Measurements from ENCODE around the gene F2RL3. TPM values are rescaled to one million over a fixed set of nuclear protein-coding genes. Genes with fewer than 3 reads are reported as not detected.

The F2RL3 gene
- polyA plus RNA-seq, 1 donor (not counting 4 experiments of a cell fraction or from before 2014, with no cell fraction given), result not detected

DNA sequence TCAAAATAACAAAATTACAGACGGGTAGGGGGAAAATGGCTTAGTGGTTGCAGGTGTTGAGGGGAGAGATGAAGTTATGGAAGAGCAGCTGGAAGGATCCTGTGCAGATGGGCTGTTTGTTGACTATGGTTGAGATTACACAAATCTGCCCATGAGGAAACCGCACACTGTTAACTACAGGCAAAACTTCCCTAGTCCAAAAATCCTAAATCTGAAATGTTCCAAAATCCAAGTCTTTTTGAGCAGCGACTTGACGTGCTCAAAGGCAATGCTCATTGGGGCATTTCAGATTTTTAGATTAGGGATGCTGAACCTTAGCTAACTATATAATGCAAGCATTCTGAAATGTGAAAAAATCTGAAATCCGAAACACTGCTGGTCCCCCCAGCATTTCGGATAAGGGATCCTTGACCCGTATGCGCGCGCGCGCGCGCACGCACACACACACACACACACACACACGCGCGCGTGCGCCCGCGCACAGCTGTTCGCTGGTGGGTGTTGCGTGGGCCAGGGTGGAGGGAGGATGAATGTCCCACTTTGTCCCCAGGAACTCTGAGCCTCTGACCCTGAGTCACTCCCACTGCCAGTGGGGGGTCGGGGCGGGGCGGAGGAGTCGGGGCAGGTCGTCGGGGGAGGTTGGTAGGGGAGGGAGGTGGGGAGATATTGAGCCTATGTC, 6.8 kb downstream of the F2RL3 start:
- Histone ChIP-seq H3K27me3 (ENCODE audit: control insufficient read depth, extremely low read depth, insufficient read depth, low read length) (no peaks in the 10 kb centered on the region), H4K20me1 (ENCODE audit: control insufficient read depth, extremely low read depth, insufficient read depth, low read length) (no peaks in the 10 kb centered on the region), H3K4me1 (ENCODE audit: control insufficient read depth, extremely low read depth, insufficient read depth, low read length) (no peaks in the 10 kb centered on the region), H3K9me3 (ENCODE audit: control insufficient read depth, low read depth, low read length) (no peaks in the 10 kb centered on the region), H3K27ac (ENCODE audit: control insufficient read depth, insufficient read depth, low read length) (no peak overlapping the region), H3K79me2 (ENCODE audit: control insufficient read depth, insufficient read depth, low read length) (no peaks in the 10 kb centered on the region), H2AFZ (ENCODE audit: control insufficient read depth, low read length) (peak overlapping the region; percentile 53), H3K4me2 (ENCODE audit: control insufficient read depth, extremely low read depth, insufficient read depth, low read depth, low read length) (no peak overlapping the region), H3K9ac (ENCODE audit: control insufficient read depth, extremely low read depth, insufficient read depth, low read length) (no peak overlapping the region), H3K4me3 (ENCODE audit: control insufficient read depth in 2 of 3, extremely low read depth in 1 of 3, insufficient read depth in 2 of 3, low read depth in 1 of 3, low read length in 3 of 3) (peak overlapping the region in 2 of 3 experiments; percentile 63 to 67), H3K9me1 (ENCODE audit: control insufficient read depth, extremely low read depth, insufficient read depth, low read length) (no peaks in the 10 kb centered on the region), H3K36me3 (ENCODE audit: control insufficient read depth in 2 of 2, extremely low read depth in 1 of 2, insufficient read depth in 2 of 2, low read length in 2 of 2) (no peaks in the 10 kb centered on the region)
- FAIRE-seq (no peak), DNase-seq (ENCODE audit: low read depth, low spot score) (no peak)
- dilution Hi-C loops (cut with MboI; ENCODE audit: extremely low pct_ligation_motif_present, low sequenced_read_pairs), result no loop called here
- TF ChIP-seq CTCF (optimal IDR thresholded peaks at IDR 0.05 in 1 of 3, IDR thresholded peaks at IDR 0.05 in 1 of 3, conservative IDR thresholded peaks at IDR 0.05 in 1 of 3; ENCODE audit: extremely low read depth in 1 of 3, insufficient read depth in 2 of 3, low read length in 3 of 3) (no peak), EZH2 (IDR thresholded peaks at IDR 0.05; ENCODE audit: low read length) (no peak)

DNA sequence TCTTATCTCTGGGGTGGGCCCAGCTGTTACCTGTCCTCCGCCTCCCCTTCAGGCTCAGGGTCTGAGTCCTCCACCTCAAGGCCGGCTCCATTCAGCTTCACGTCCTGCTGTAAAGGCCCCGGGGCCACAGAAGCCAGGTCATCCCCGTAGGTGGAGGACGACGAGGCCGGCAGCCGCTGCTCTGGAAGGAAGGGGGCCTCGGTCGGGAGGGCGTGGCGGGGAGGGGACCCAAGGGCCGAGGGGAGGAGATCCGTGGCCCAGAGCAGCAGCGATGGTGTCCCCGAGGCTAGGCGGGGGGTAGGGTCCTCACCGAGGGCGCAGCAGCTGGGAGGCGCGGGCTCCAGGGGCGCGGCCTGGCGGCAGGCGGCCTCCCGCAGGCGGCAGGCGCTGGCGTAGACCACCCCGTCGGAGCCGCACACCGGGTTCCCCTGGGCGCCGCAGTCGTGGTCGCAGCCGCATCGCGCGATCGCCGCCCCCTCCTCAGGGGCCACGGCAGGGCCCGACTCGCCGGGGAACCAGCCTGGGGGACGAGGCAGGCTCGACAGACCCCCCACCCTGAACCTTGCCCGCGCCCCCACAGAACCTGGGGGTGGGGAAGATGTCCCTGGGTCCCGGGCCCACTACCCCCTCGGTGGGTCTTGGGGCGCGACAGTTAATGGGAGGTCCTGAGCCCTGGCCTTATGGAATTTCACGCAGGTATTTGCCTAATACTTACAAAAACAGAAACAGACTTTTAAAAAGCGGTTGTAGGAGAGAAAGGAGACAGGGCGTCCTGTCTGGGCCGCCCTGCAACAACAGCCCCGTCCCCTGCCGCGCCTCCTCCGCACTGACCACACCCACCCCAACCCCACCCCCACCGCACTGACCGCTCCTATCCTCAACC, 7.6 kb downstream of the F2RL3 start:
- Histone ChIP-seq H3K4me2 (ENCODE audit: control insufficient read depth, extremely low read depth, insufficient read depth, low read depth, low read length) (peak overlapping the region; percentile 92), H3K9ac (ENCODE audit: control insufficient read depth, extremely low read depth, insufficient read depth, low read length) (peak overlapping the region; percentile 58), H4K20me1 (ENCODE audit: control insufficient read depth, extremely low read depth, insufficient read depth, low read length) (no peaks in the 10 kb centered on the region), H3K9me1 (ENCODE audit: control insufficient read depth, extremely low read depth, insufficient read depth, low read length) (no peaks in the 10 kb centered on the region), H3K36me3 (ENCODE audit: control insufficient read depth in 2 of 2, extremely low read depth in 1 of 2, insufficient read depth in 2 of 2, low read length in 2 of 2) (no peaks in the 10 kb centered on the region), H3K79me2 (ENCODE audit: control insufficient read depth, insufficient read depth, low read length) (no peaks in the 10 kb centered on the region), H2AFZ (ENCODE audit: control insufficient read depth, low read length) (peak overlapping the region; percentile 53), H3K27me3 (ENCODE audit: control insufficient read depth, extremely low read depth, insufficient read depth, low read length) (no peaks in the 10 kb centered on the region), H3K9me3 (ENCODE audit: control insufficient read depth, low read depth, low read length) (no peaks in the 10 kb centered on the region), H3K4me1 (ENCODE audit: control insufficient read depth, extremely low read depth, insufficient read depth, low read length) (no peaks in the 10 kb centered on the region), H3K27ac (ENCODE audit: control insufficient read depth, insufficient read depth, low read length) (no peak overlapping the region), H3K4me3 (ENCODE audit: control insufficient read depth in 2 of 3, extremely low read depth in 1 of 3, insufficient read depth in 2 of 3, low read depth in 1 of 3, low read length in 3 of 3) (peak overlapping the region; percentile 61 to 67 (median 63))
- TF ChIP-seq EZH2 (IDR thresholded peaks at IDR 0.05; ENCODE audit: low read length) (no peak), CTCF (optimal IDR thresholded peaks at IDR 0.05 in 1 of 3, IDR thresholded peaks at IDR 0.05 in 1 of 3, conservative IDR thresholded peaks at IDR 0.05 in 1 of 3; ENCODE audit: extremely low read depth in 1 of 3, insufficient read depth in 2 of 3, low read length in 3 of 3) (no peak)
- dilution Hi-C loops (cut with MboI; ENCODE audit: extremely low pct_ligation_motif_present, low sequenced_read_pairs), result no loop called here
- FAIRE-seq, result no peak
- DNase-seq (ENCODE audit: low read depth, low spot score), result no peak

All from keratinocyte (primary cell).